Measurements from ENCODE around the gene SESN1.
A peak's percentile ranks its signal among the peaks of the same experiment; 100 is the strongest.

Gene SESN1

GRCh38 chr6:109028439-109028838 lies 66.2 kb downstream of the SESN1 start:
- no peak for DNase-seq (ENCODE audit: low spot score)

- DNase-seq (ENCODE audit: low spot score): no peak
Observed at GRCh38 chr6:109027964-109028363, 66.7 kb downstream of the SESN1 start.

DNA sequence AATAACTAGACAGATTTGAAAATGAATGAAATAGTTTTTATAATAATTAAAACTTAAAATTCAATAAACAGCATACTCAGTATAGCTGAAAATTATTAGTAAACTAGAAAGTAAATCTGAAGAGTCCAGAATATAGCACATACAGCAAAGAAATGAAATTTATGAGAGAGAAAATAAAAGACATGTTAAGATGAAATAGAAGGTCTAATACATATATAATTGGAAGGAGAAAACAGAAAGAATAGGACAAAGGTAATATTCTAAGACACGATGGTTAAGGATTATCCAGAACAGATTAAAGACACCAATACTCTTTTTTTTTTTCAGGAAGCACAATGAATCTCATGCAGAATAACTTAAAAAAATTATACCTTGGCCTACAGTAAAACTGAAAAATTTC lies 69.0 kb downstream of the SESN1 start:
- DNase-seq (ENCODE audit: low spot score): no peak

GRCh38 chr6:109024784-109025183 lies 69.9 kb downstream of the SESN1 start:
- DNase-seq (ENCODE audit: low spot score): no peak

GRCh38 chr6:109024368-109024767 lies 70.3 kb downstream of the SESN1 start:
- DNase-seq (ENCODE audit: low spot score): no peak

DNA sequence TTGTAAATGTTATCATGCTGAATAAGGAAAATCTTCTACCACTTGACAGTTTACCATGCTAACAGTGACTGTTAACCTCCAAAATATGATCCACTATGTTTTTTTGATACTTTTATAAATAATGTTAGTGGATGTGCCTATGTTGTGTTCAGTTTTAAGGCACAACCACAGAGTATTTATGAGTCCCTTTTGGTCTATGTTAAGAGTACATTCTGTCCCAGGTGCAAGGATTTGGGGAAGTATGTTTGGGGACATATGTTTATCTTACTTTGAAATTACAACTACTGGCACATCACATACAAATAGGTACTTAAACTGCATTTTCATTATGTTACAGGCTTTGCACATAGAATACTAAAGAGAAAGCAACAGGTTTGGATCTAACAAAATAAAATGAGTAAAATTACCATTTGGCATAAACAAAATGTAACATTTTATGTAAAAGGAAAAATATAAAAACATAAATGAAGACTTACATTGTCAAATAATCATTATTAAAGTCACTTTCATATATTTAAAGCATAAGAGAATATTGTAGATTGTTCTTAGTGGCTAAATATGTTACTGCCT lies 71.2 kb downstream of the SESN1 start:
- DNase-seq (ENCODE audit: low spot score): no peak

- DNase-seq (ENCODE audit: low spot score): no peak
Observed at GRCh38 chr6:109021870-109022269, 72.8 kb downstream of the SESN1 start.

DNA sequence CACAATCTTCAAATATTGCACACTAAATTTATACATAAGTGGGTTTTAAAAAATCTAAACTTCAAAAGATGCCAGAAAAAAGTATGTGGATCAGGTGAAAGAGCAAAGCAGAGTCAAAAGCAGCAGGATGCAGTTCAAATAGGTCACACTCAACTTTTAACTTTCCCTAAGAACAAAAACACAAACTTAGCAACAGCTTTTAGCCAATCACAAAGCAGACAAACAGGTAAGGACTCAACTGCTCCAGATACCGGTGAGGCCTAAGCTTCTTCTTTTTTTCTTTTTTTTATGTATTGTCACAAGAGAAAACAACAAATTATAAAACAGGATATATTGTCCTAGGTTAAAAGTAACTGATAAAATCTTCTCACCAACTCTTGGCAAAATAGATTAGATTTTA lies 74.7 kb downstream of the SESN1 start:
- DNase-seq (ENCODE audit: low spot score): no peak

DNA sequence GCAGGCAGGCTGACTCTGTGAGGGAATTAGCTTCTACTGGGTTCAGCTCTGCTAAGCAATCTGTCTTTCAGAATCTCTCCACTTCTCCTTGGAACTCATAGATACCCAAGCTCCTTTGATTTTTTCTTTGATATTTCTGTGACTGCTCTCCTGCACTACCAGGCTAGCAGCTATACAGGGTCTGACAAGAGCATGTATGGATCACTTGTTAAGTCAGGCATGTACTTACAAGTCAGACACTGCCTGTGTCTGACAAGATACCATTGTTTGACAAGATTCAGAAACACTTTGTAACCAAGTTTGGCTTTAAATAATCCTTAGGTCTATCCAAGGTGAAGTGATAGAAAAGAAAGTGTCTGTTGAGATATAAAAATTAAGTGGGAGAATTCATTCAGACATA lies 79.5 kb downstream of the SESN1 start:
- DNase-seq (ENCODE audit: low spot score): no peak

DNA sequence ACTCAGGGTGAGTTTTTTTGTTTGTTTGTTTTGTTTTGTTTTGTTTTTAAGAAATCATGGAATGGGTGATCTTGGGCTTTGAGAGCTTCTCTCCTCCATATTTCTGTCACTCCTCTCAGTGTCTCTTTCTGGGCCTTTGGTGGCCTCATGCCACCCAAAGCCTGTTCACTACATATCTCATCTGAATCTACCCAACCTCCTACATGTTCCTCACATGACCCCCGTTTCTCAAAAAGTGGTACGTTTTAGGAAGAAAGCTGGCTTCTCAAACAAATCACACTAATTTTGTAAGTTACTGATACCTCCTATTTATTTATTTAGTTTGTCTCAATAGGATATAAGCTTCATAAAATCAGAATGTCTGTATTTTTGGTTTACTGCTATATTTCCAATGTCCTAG lies 80.0 kb downstream of the SESN1 start:
- no peak for DNase-seq (ENCODE audit: low spot score)

GRCh38 chr6:109013656-109014305 lies 80.9 kb downstream of the SESN1 start:
- no peak for DNase-seq (ENCODE audit: low spot score)

DNA sequence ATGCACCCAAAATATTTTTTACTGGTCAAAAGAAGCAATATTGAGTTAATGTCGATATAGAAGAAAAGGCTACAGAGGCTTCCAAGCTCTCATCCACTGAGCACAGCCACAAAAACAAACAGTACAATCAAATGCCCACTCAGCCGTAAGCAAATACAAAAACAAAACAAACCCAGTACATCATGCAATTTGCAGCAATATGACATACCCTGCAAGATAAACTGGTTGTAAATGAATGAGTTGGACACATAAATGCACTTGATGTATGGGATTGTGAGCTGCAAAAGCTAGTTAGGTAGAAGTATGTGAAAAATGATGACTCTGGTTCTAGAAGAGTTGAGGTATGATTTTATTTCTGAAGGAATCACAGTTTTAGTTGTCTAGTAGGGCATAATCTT lies 83.9 kb downstream of the SESN1 start:
- no peak for DNase-seq (ENCODE audit: low spot score)

DNA sequence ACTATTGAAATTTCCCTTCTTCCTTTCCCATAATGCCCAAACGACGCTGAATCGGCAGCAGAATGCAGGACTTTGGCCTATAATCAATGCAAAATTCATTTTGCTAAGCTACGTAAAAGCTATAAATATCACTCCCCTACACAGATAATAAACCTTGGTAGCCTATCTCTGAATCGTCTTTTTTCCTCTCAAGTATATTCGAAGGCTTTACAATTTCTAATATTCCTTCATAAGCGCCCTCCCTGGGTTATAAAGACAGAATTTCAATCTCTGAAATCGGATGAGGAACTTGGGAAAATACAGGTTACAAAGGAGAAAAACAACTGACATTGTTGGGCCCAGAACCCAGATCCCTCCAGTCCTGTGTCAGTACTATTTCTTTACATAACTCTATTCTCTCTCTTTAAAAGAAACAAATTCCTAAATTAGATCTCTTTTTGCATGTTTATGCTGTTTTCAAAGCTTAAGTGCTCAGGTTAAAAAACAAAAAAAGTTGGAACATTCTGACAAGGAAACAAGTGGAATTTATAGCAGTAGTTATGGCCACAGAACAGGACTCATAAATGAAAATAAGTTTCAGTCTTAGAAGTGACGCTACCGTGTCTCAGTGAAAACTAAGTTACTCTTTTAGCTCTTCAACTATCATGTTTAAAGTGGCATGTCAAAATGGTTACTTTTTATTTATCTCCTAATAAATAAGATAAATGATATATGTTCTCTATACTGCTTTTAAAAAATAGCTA lies 84.5 kb downstream of the SESN1 start:
- no peak for DNase-seq (ENCODE audit: low spot score)

DNA sequence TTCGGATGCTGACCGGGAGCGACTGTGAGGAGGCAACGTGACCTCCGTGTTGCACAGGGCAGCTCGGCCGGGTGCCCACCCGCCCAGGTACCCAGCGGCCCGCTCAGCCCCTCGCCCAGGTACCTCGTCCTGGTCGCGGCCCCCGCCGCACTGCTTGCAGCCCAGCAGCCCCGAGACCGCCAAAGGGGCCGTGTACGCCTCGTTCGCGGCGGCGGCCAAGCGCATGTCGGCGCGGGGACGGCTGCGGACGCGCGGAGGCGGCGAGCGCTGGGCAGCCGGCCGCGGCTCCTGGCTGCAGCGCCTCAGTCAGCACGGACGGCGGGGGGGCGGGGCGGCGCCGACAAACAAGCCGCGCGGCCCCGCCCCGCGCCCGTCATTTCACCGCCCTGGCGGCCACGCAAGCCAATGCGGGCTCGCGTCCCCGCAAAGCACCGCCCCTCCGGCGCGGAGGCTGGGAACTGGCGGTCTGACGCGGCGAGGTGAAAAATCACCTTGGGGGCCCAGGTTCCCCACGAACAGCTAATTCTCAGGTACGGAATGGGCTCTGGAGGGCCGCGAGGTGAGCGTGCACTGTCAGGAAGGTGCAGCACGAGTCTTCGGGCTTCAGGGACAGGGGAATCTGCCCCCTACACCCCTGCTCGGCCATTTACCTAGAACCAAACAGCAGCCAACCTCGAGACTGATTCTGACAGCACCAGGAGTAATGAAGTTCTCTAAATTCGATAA lies 85.2 kb downstream of the SESN1 start:
- peak; percentile 87 for DNase-seq (ENCODE audit: low spot score)

- no peak for DNase-seq (ENCODE audit: low spot score)
Observed at GRCh38 chr6:109008537-109009235, 86.0 kb downstream of the SESN1 start.

- no peak for DNase-seq (ENCODE audit: low spot score)
Observed at GRCh38 chr6:109008054-109008453, 86.6 kb downstream of the SESN1 start.

DNA sequence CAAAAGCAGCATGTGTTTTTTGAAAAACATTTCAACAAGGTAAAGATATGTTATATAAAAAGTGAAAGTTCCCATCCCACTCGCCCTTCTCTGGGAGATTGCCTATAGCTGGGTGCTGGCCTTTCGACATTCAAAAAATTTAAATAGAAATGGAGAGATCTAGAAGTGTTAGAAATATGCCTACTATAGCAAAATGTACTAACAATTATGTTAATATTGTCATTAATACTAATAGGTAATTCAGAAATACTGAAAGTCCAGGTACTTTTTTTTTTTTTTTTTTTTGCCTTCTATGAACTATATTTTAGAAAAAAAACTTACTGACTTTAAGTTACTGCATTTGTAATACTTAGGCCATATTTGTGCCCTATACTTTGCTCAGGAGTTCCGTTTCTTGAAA lies 87.1 kb downstream of the SESN1 start:
- DNase-seq (ENCODE audit: low spot score): no peak

GRCh38 chr6:109006818-109007217 lies 87.8 kb downstream of the SESN1 start:
- no peak for DNase-seq (ENCODE audit: low spot score)

- no peak for DNase-seq (ENCODE audit: low spot score)
Observed at GRCh38 chr6:109002882-109003281, 91.8 kb downstream of the SESN1 start.

- no peak for DNase-seq (ENCODE audit: low spot score)
Observed at GRCh38 chr6:109002051-109002697, 92.5 kb downstream of the SESN1 start.

DNA sequence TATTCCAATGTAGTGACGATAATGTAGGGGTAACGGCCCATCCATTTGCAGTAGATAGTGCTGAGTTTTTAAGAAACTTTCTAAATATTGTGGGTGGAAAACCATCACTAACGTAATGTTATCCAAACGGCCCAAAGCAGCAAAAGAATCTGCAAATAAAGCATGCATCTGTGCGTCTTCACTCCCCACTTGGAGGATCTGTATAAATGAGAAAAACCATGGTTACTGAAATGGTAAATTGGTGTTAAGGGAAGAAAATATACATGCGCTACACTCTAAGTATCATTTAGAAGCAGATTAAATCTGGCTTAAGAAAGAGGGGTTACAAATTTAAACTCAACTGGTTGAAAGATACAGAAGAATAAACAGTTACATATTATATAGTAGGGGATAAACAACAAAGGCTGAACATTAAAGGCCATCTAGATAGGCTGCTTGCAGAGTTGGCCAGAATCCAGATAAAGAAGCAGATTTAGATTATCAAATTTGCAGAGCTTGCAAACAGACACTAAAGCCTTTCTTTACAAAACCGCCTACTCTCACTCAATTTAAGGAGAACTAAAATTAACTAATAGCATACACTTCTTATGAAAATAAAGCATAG lies 93.3 kb downstream of the SESN1 start:
- no peak for DNase-seq (ENCODE audit: low spot score)
